Cardiac septum (tissue), 1 donor: ENCODE measurements around the gene MED26. TPM values are rescaled to one million over a fixed set of nuclear protein-coding genes. Genes with fewer than 3 reads are reported as not detected.

ENCODE experiments used
- DNase-seq: peaks from one replicate; pipeline ENCODE4 v3.0.0-alpha.2; 2020; ENCODE audit warnings: low spot score
- intact Hi-C: fragments of 100-400 bp; cut with DNase I; formaldehyde crosslinking; loops from one replicate; pipeline ENCODE4 v1.14.0; 2022
- total RNA-seq: library from RNA; stranded (reverse); fragmentation: NEBNext Ultra II Directional; extraction: Animal tissue kit (Norgen Biotek cat#: 25700); gene quantifications from one replicate; pipeline ENCODE4 v1.2.1, GENCODE V29; 2021
- donor health status: DM: no; HTN: no; CAD: no.

Gene MED26
- total RNA-seq, 1 donor from 2014 or later = 4.3 TPM

- intact Hi-C loops = no loop called here
- no peak for DNase-seq
These were observed 8.0 kb downstream of the MED26 start for GRCh38 chr19:16620018-16620417.

- intact Hi-C loops = no loop called here
- no peak for DNase-seq
These were observed 8.5 kb downstream of the MED26 start for GRCh38 chr19:16619457-16619856.

- DNase-seq = no peak
These were observed 9.8 kb downstream of the MED26 start for GRCh38 chr19:16618248-16618647.

GRCh38 chr19:16615808-16616207 is 12.2 kb downstream of the MED26 start:
- no peak for DNase-seq
- intact Hi-C loops = no loop called here

More at GRCh38 chr19:16618248-16618647, 9.8 kb downstream of the MED26 start:
- intact Hi-C loops = no loop called here

- no peak for DNase-seq
- intact Hi-C loops = no loop called here
These were observed 13.1 kb downstream of the MED26 start for GRCh38 chr19:16614941-16615340.

- intact Hi-C loops = no loop called here
- DNase-seq = no peak
These were observed 14.2 kb downstream of the MED26 start for GRCh38 chr19:16613841-16614240.

GRCh38 chr19:16612636-16613035 is 15.4 kb downstream of the MED26 start:
- intact Hi-C loops = no loop called here
- DNase-seq = no peak

GRCh38 chr19:16611121-16611520 is 16.9 kb downstream of the MED26 start:
- DNase-seq = no peak
- intact Hi-C loops = no loop called here

- intact Hi-C loops = no loop called here
- no peak for DNase-seq
These were observed 18.3 kb downstream of the MED26 start for GRCh38 chr19:16609511-16610200.

- no peak for DNase-seq
- intact Hi-C loops = no loop called here
These were observed 19.7 kb downstream of the MED26 start for GRCh38 chr19:16608290-16608739.

GRCh38 chr19:16607819-16608218 is 20.2 kb downstream of the MED26 start:
- DNase-seq = no peak
- intact Hi-C loops = no loop called here

- intact Hi-C loops = no loop called here
- no peak for DNase-seq
These were observed 22.4 kb downstream of the MED26 start for GRCh38 chr19:16605553-16605994.

- intact Hi-C loops = no loop called here
- no peak for DNase-seq
These were observed 22.9 kb downstream of the MED26 start for GRCh38 chr19:16605115-16605514.

GRCh38 chr19:16604615-16605014 is 23.4 kb downstream of the MED26 start:
- DNase-seq = no peak
- intact Hi-C loops = no loop called here

GRCh38 chr19:16603090-16603489 is 24.9 kb downstream of the MED26 start:
- DNase-seq = no peak
- intact Hi-C loops = no loop called here

GRCh38 chr19:16601378-16602052 is 26.5 kb downstream of the MED26 start:
- no peak for DNase-seq
- intact Hi-C loops = no loop called here

GRCh38 chr19:16600824-16601223 is 27.2 kb downstream of the MED26 start:
- no peak for DNase-seq
- intact Hi-C loops = no loop called here

GRCh38 chr19:16599655-16600346 is 28.2 kb downstream of the MED26 start:
- DNase-seq = no peak
- intact Hi-C loops = no loop called here

GRCh38 chr19:16598848-16599247 is 29.2 kb downstream of the MED26 start:
- no peak for DNase-seq
- intact Hi-C loops = no loop called here

GRCh38 chr19:16596399-16596798 is 31.6 kb downstream of the MED26 start:
- intact Hi-C loops = no loop called here
- no peak for DNase-seq

GRCh38 chr19:16595097-16595496 is 32.9 kb downstream of the MED26 start:
- intact Hi-C loops = no loop called here
- no peak for DNase-seq
